Fibroblast of pulmonary artery (primary cell): Measurements from ENCODE around the gene EYS.

Source experiments
- DNase-seq: peaks from one replicate; pipeline ENCODE4 v3.0.0-alpha.2; 2010; ENCODE audit warnings: low read depth
- H3K4me3 ChIP-seq: replicated peaks from 2 replicates; pipeline ENCODE4 v1.5.1; 2011; ENCODE audit warnings: low read depth, mild to moderate bottlenecking, control low read depth, low read length, moderate library complexity
- TF ChIP-seq, protein P1 (sequence below): IDR thresholded peaks from 2 replicates; pipeline ENCODE4 v1.5.1; 2011; ENCODE audit warnings: mild to moderate bottlenecking, control low read depth, low read length, inconsistent platforms; ENCODE audit errors: missing control alignments

The EYS gene

DNA sequence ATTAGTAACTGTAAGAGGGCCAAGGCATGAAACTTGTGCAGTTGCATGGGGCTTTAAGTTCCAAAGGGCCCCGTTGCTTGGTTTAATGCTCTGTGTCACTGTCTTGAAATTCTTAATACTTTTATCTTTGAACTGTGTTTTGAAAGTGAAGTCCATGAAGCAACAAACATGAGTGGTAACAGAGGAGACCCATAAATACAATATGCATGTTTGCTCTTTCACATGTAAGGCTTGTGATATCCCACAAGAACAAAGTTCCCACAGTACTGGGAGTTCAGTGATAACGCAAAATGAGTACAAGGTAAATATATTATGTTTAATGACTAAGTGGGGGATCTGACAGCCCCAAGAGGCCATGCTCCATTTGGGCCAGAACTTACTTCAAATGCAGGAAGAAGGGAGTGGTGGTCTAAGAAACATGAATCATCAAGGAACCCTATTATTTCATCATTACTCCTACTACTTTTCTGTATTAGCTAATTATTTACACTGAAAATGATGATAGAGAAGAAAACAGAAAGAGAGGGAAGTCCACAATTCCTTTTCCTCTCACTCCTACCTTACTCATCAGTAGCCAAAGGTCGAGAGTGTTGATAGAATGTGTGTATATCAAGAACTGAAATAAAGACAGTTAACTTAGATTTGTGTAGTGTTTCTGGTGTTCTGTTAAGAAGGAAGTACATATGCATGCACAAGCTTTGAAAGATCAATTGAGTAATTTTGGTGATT is 1914.1 kb downstream of the EYS start:
- DNase-seq, result no peak
- TF ChIP-seq, protein P1, sequence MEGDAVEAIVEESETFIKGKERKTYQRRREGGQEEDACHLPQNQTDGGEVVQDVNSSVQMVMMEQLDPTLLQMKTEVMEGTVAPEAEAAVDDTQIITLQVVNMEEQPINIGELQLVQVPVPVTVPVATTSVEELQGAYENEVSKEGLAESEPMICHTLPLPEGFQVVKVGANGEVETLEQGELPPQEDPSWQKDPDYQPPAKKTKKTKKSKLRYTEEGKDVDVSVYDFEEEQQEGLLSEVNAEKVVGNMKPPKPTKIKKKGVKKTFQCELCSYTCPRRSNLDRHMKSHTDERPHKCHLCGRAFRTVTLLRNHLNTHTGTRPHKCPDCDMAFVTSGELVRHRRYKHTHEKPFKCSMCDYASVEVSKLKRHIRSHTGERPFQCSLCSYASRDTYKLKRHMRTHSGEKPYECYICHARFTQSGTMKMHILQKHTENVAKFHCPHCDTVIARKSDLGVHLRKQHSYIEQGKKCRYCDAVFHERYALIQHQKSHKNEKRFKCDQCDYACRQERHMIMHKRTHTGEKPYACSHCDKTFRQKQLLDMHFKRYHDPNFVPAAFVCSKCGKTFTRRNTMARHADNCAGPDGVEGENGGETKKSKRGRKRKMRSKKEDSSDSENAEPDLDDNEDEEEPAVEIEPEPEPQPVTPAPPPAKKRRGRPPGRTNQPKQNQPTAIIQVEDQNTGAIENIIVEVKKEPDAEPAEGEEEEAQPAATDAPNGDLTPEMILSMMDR, result no peak
- no peak overlapping the region for H3K4me3 ChIP-seq

DNA sequence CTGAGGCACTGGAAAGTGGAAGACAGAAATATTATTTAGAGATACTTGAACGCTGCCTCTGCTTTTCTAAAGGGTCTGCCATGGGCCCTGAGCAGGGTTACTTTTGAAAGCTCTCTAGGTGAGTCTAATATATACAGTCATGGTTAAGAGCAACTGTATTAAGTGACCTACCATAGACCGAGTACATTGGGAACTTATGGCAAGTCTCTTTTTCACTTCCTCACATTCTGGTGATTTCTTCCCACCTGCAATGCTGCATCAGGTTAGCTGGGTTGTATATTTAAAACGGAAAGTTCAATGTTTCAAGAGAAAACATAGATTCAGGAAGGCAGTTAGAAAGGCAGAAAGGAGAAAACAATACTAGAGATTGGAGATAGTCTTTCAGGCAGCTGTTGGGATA is 1916.7 kb downstream of the EYS start:
- DNase-seq, result no peak
- TF ChIP-seq, protein P1, result no peak
- H3K4me3 ChIP-seq, result no peak overlapping the region

DNA sequence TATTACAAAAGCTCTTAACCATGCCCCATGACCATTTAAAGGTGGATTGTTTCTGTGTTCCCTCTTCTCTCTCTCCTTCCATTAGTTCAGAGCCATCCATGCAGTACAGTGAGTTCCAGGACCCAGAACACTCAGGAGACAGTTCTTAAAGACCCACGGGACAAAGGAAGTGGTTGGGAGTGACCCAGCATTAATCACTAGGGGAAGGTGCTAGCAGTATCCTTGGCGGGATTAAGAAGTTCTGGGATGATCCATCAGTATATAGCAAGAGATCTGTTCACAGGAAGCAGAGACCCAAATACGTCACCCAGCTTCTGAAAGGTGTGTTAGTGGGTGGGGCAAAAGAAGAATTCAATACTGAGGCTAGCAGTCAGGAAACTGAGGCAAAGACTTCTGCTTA is 1917.3 kb downstream of the EYS start:
- DNase-seq, result no peak
- no peak overlapping the region for H3K4me3 ChIP-seq
- TF ChIP-seq, protein P1, result no peak

DNA sequence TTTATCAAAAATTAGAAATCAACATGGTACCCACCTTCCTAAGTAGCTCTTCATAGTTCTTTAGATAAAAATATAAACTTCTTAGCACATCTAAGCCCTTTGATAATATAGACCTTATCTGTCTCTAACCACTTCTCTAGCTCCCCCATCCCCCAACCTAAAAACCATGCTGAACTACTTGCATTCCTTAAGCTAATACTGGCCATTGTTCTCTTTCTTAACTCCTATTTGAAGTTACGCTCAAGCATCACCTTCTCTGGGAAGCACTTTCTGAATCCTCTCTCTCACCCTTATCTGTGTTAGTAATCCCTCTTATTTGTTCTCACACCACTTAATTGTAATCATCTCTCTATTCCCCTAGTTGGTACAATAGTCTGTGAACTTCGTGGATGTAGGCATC is 1918.5 kb downstream of the EYS start:
- no peak for DNase-seq
- TF ChIP-seq, protein P1, result no peak

DNA sequence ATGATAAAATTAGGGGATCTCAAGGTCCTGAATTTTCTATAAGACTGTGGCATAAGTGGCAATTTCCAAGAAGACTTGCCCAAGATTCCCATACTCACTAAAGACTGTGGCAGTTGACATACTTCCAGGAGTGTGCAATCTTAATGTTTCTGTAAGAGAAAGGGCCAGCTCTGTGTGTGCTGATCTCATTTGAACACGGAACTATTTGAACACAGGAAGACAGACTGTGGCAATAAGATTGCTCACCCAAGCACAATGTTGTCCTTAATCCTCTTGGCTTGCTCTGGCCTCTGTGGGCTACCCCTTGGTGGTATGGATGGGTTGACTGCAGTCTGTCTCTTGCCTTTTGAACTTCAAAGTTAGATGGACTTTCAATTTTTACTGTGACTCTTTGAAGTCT is 1920.0 kb downstream of the EYS start:
- DNase-seq, result peak; percentile 26
- TF ChIP-seq, protein P1, result no peak
- no peak overlapping the region for H3K4me3 ChIP-seq

More for the DNA sequence above, 1918.5 kb downstream of the EYS start:
- H3K4me3 ChIP-seq, result no peak overlapping the region

GRCh38 chr6:63785006-63785405 is 1922.0 kb downstream of the EYS start:
- no peak overlapping the region for H3K4me3 ChIP-seq
- TF ChIP-seq, protein P1, result no peak
- DNase-seq, result no peak

DNA sequence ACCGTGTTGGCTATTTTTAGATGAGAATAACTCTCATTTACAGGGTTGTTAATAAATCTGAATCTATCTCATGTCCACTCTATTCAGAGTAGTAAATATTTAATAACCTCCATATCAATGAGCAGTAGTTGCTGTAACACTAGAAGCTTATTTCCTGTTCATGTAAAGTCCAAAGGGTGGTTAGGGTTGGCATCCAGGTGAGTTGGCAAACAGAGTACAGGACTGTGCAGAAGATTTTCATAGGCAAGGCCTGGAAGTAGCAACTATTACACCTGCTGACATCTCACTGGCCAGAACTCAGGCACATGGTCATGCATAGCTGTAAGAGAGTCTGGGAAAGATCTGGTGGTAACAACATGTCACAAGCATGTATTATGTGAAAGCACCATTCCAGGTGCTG is 1923.9 kb downstream of the EYS start:
- no peak for DNase-seq
- TF ChIP-seq, protein P1, result no peak
- no peak overlapping the region for H3K4me3 ChIP-seq
